ENCODE data around the gene RERG. TPM values are rescaled to one million over a fixed set of nuclear protein-coding genes. Genes with fewer than 3 reads are reported as not detected.

Gene RERG, protein sequence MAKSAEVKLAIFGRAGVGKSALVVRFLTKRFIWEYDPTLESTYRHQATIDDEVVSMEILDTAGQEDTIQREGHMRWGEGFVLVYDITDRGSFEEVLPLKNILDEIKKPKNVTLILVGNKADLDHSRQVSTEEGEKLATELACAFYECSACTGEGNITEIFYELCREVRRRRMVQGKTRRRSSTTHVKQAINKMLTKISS
- total RNA-seq (2022; extraction: Qiagen RNA extraction; ENCODE audit: low read depth) = 0.15 to 0.36 TPM (median 0.21 TPM) in 5 replicates

DNA sequence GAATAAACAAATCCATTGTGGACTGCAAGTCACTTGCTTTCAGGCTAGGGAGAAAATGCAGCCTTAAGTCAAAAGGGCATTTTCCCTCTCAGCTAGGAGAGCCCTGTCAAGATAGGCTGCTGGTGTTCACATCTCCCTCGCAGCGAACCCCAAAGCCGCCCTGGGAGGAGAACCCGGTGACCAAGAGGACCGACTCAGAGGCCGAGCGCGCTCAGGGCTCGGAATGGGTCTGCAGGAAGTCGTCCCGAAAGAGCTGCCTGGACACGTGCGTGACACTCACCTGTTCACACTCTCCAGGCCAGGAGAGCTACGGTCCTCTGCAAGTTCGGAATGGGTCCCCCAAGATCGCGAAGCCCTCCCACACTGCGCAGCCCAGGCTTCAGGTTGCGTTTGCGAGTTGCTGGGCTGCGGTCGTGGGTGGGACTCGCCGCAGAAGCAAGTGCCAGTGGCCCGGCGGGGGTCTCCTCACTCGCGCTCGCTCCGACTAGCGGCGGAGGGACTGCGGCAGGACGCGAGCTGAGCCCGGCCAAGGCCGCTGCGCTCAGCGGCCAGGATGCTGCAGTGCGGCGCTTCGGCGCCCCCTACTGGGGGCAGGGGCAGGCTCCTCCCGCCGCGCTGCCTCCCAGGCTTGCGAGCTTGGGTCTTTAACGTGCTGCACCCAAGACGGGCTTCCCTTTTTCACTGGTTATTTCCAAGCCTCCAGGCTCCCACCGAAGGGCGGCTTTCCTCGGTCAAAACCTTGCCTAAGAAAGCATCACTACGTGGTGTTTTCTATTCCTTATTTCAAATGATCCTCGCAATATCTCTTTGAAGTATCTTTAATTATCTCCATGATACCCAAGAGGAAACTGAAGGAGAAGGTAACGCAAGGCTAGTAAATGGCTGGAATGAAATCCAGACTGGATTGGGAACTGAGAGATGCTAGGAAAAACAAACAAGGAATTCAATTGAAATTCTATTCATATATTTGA lies at the start of gene RERG:
TSS of gene RERG (minus strand) at position 503 of the 971 bp plus-strand sequence. CDS start 3,928 bp downstream, outside the sequence.

Other genes starting within 250 kb of the RERG start
- not detected in 5 replicates for gene PDE6H, start 248.4 kb downstream of the RERG start, total RNA-seq (2022; extraction: Qiagen RNA extraction; ENCODE audit: low read depth)
- gene PTPRO, start 101.1 kb upstream of the RERG start, total RNA-seq (2022; extraction: Qiagen RNA extraction; ENCODE audit: low read depth) = 0.05 to 0.08 TPM in 2 of 5 replicates, not detected in the others